Measurements from ENCODE around the gene OR6J1. TPM values are rescaled to one million over a fixed set of nuclear protein-coding genes. Genes with fewer than 3 reads are reported as not detected.
"Not testable (repeated sequence)": the region's sequence is repeated elsewhere in the genome, so short reads cannot be mapped to it uniquely, and the experiment has no call there.

Gene OR6J1
- total RNA-seq, 1 donor = not detected

GRCh38 chr14:22626590-22626989, 17.6 kb downstream of the OR6J1 start:
- DNase-seq (ENCODE audit: insufficient read length, low spot score, missing footprints) = no peak
- TF ChIP-seq CTCF (IDR thresholded peaks at IDR 0.05; ENCODE audit: extremely low read depth, low read depth, low read length) = no peak
- no peak overlapping the region for H3K4me3 ChIP-seq (ENCODE audit: insufficient read depth, low read length)
- peaks cover 26% of the 10 kb centered on the region for H3K4me1 ChIP-seq (ENCODE audit: insufficient read depth, low read length)
- H2AFZ ChIP-seq (ENCODE audit: low read length) = no peak overlapping the region
- no peak overlapping the region for H3K27ac ChIP-seq (ENCODE audit: low read depth, low read length)
- H3K36me3 ChIP-seq (ENCODE audit: insufficient read depth, low read length) = no peaks in the 10 kb centered on the region
- H3K9me3 ChIP-seq (ENCODE audit: low read depth, low read length) = no peaks in the 10 kb centered on the region
- no peaks in the 10 kb centered on the region for H4K20me1 ChIP-seq (ENCODE audit: insufficient read depth, low read length)
- no peaks in the 10 kb centered on the region for H3K79me2 ChIP-seq (ENCODE audit: insufficient read depth, low read length)
- H3K27me3 ChIP-seq (ENCODE audit: insufficient read depth, low read length) = no peaks in the 10 kb centered on the region
- no peak overlapping the region for H3K4me2 ChIP-seq (ENCODE audit: insufficient read depth, low read length)

GRCh38 chr14:22623047-22623446, 21.1 kb downstream of the OR6J1 start:
- Histone ChIP-seq H3K36me3 (ENCODE audit: insufficient read depth, low read length) (no peaks in the 10 kb centered on the region), H3K9me3 (ENCODE audit: low read depth, low read length) (no peaks in the 10 kb centered on the region), H3K4me2 (ENCODE audit: insufficient read depth, low read length) (no peak overlapping the region), H4K20me1 (ENCODE audit: insufficient read depth, low read length) (no peaks in the 10 kb centered on the region), H3K27me3 (ENCODE audit: insufficient read depth, low read length) (no peaks in the 10 kb centered on the region), H2AFZ (ENCODE audit: low read length) (no peak overlapping the region), H3K4me3 (ENCODE audit: insufficient read depth, low read length) (no peak overlapping the region), H3K27ac (ENCODE audit: low read depth, low read length) (no peak overlapping the region), H3K79me2 (ENCODE audit: insufficient read depth, low read length) (no peaks in the 10 kb centered on the region), H3K4me1 (ENCODE audit: insufficient read depth, low read length) (peaks cover 11% of the 10 kb centered on the region)
- no peak for DNase-seq (ENCODE audit: insufficient read length, low spot score, missing footprints)
- no peak for TF ChIP-seq CTCF (IDR thresholded peaks at IDR 0.05; ENCODE audit: extremely low read depth, low read depth, low read length)

GRCh38 chr14:22622255-22622654, 21.9 kb downstream of the OR6J1 start:
- Histone ChIP-seq H3K27ac (ENCODE audit: low read depth, low read length) (peak overlapping the region; percentile 60), H3K36me3 (ENCODE audit: insufficient read depth, low read length) (no peaks in the 10 kb centered on the region), H3K79me2 (ENCODE audit: insufficient read depth, low read length) (no peaks in the 10 kb centered on the region), H3K9me3 (ENCODE audit: low read depth, low read length) (no peaks in the 10 kb centered on the region), H4K20me1 (ENCODE audit: insufficient read depth, low read length) (no peaks in the 10 kb centered on the region), H2AFZ (ENCODE audit: low read length) (no peak overlapping the region), H3K4me1 (ENCODE audit: insufficient read depth, low read length) (peaks cover 11% of the 10 kb centered on the region), H3K4me2 (ENCODE audit: insufficient read depth, low read length) (peak overlapping the region; percentile 19), H3K27me3 (ENCODE audit: insufficient read depth, low read length) (no peaks in the 10 kb centered on the region), H3K4me3 (ENCODE audit: insufficient read depth, low read length) (no peak overlapping the region)
- no peak for TF ChIP-seq CTCF (IDR thresholded peaks at IDR 0.05; ENCODE audit: extremely low read depth, low read depth, low read length)
- DNase-seq (ENCODE audit: insufficient read length, low spot score, missing footprints) = no peak

GRCh38 chr14:22615765-22616164, 28.4 kb downstream of the OR6J1 start:
- H3K27me3 ChIP-seq (ENCODE audit: insufficient read depth, low read length); DNase-seq (ENCODE audit: insufficient read length, low spot score, missing footprints); H3K4me2 ChIP-seq (ENCODE audit: insufficient read depth, low read length); H4K20me1 ChIP-seq (ENCODE audit: insufficient read depth, low read length); H3K27ac ChIP-seq (ENCODE audit: low read depth, low read length); H2AFZ ChIP-seq (ENCODE audit: low read length); H3K4me3 ChIP-seq (ENCODE audit: insufficient read depth, low read length); H3K79me2 ChIP-seq (ENCODE audit: insufficient read depth, low read length); H3K9me3 ChIP-seq (ENCODE audit: low read depth, low read length): not testable (repeated sequence)
- peaks cover 15% of the 10 kb centered on the region for H3K36me3 ChIP-seq (ENCODE audit: insufficient read depth, low read length)
- H3K4me1 ChIP-seq (ENCODE audit: insufficient read depth, low read length) = peaks cover 15% of the 10 kb centered on the region
